ENCODE data around the gene EIF4E2. TPM values are rescaled to one million over a fixed set of nuclear protein-coding genes. Genes with fewer than 3 reads are reported as not detected.

The EIF4E2 gene
- total RNA-seq, 1 donor from 2014 or later = 45.3 TPM

DNA sequence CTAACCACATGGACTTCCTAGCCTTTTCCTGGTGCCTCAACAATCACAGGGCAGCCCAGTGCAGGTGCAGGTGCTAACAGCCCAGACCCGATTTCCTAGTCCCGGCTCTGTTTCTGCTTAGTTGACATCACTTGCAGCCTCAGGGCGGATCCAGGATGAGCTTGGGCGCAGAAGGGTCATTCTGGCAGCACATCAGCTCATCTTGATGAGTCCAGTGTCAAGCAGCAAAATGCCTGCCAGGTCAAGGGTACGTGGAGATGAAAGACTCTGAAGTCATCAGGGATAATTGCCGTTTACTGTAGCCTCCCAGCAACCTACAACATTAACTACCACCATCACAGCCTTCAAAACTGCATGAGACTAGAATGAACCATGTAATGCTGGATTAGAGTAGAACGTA, 43.5 kb downstream of the EIF4E2 start:
- no peaks in the 10 kb centered on the region for H3K27me3 ChIP-seq (ENCODE audit: control insufficient read depth, insufficient read depth, low read length)
- H3K4me3 ChIP-seq (ENCODE audit: low read depth, low read length) = no peak overlapping the region
- H3K36me3 ChIP-seq (ENCODE audit: control insufficient read depth, insufficient read depth, low read length) = no peaks in the 10 kb centered on the region
- no peak for FAIRE-seq
- no peak for DNase-seq (ENCODE audit: low read depth)
- TF ChIP-seq, protein P1, sequence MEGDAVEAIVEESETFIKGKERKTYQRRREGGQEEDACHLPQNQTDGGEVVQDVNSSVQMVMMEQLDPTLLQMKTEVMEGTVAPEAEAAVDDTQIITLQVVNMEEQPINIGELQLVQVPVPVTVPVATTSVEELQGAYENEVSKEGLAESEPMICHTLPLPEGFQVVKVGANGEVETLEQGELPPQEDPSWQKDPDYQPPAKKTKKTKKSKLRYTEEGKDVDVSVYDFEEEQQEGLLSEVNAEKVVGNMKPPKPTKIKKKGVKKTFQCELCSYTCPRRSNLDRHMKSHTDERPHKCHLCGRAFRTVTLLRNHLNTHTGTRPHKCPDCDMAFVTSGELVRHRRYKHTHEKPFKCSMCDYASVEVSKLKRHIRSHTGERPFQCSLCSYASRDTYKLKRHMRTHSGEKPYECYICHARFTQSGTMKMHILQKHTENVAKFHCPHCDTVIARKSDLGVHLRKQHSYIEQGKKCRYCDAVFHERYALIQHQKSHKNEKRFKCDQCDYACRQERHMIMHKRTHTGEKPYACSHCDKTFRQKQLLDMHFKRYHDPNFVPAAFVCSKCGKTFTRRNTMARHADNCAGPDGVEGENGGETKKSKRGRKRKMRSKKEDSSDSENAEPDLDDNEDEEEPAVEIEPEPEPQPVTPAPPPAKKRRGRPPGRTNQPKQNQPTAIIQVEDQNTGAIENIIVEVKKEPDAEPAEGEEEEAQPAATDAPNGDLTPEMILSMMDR (IDR thresholded peaks at IDR 0.05; ENCODE audit: insufficient read depth, low read length, severe bottlenecking) = no peak

DNA sequence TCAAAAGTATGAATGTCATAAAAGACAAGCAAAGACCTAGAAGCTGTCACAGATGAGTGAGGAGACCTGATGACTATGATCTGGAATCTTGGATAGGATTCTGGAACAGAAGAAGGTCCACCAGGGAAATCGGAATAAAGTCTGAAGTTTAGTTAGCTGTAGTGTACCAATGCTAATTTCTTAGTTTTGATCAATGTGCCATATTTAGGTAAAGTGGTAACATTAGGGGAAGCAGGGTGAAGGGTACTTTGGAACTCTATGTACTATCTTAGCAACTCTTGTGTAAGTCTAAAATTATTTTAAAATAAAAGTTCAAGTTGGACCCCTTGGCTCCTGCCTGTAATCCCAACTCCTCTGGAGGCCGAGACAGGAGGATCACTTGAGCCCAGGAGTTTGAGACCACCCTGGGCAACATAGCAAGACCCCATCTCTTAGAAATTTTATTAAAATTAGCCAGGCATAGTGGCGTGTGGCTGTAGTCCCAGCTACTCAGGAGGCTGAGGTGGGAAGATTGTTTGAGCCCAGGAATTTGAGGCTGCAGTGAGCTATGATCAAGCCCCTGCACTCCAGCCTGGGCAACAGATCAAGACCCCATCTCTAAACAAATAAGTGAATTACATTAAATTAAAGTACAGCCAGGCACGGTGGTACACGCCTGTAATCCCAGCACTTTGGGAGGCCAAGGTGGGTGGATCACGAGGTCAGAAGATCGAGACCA, 47.0 kb downstream of the EIF4E2 start:
- Histone ChIP-seq H3K4me3 (ENCODE audit: low read depth, low read length) (no peak overlapping the region), H3K36me3 (ENCODE audit: control insufficient read depth, insufficient read depth, low read length) (no peaks in the 10 kb centered on the region), H3K27me3 (ENCODE audit: control insufficient read depth, insufficient read depth, low read length) (no peaks in the 10 kb centered on the region)
- no peak for FAIRE-seq
- DNase-seq (ENCODE audit: low read depth) = no peak
- TF ChIP-seq, protein P1 (IDR thresholded peaks at IDR 0.05; ENCODE audit: insufficient read depth, low read length, severe bottlenecking) = no peak

DNA sequence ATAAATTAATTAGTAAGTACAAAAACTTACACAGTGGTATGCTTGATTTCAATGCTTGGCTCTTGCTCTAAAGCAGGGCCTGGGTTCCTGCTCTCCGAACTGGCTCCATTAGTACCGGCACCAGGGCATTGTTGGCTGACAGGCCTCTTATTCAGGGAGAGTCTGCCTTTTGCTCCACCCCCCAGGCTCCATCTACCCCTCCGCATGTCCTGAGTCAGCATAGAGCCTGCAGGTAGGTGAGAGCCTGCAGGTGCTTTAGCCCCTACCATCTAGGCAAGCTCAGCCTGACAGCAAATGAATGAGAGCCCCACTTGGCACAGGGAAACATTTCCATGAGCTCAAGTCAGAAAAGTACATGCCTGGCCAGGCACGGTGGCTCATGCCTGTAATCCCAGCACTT, 47.8 kb downstream of the EIF4E2 start:
- Histone ChIP-seq H3K27me3 (ENCODE audit: control insufficient read depth, insufficient read depth, low read length) (no peaks in the 10 kb centered on the region), H3K4me3 (ENCODE audit: low read depth, low read length) (no peak overlapping the region), H3K36me3 (ENCODE audit: control insufficient read depth, insufficient read depth, low read length) (no peaks in the 10 kb centered on the region)
- DNase-seq (ENCODE audit: low read depth) = no peak
- FAIRE-seq = no peak
- TF ChIP-seq, protein P1 (IDR thresholded peaks at IDR 0.05; ENCODE audit: insufficient read depth, low read length, severe bottlenecking) = no peak

- H3K4me3 ChIP-seq (ENCODE audit: low read depth, low read length) = no peak overlapping the region
- no peaks in the 10 kb centered on the region for H3K27me3 ChIP-seq (ENCODE audit: control insufficient read depth, insufficient read depth, low read length)
- DNase-seq (ENCODE audit: low read depth) (no peak), FAIRE-seq (no peak)
- TF ChIP-seq, protein P1 (IDR thresholded peaks at IDR 0.05; ENCODE audit: insufficient read depth, low read length, severe bottlenecking) = no peak
- no peaks in the 10 kb centered on the region for H3K36me3 ChIP-seq (ENCODE audit: control insufficient read depth, insufficient read depth, low read length)
Observed at GRCh38 chr2:232600053-232600773, 49.7 kb downstream of the EIF4E2 start.

DNA sequence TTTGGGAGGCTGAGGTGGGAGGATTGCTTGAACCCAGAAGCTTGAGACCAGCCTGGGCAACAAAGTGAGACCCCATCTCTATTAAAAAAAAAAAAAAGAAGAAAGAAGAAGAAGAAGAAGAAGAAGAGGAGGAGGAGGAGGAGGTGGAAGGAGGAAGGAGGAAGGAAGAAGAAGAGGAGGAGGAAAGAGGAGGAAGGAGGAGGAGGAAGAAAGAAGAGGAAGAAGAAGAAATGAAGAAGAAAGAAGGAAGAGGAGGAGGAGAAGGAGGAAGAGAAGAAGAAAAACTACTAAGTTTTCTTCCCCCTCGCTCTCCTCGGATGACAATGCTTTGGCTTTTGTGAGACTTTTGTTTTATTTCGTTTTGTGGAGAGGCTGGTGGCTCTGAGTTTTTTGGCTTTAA, 52.8 kb downstream of the EIF4E2 start:
- Histone ChIP-seq H3K4me3 (ENCODE audit: low read depth, low read length) (no peak overlapping the region), H3K27me3 (ENCODE audit: control insufficient read depth, insufficient read depth, low read length) (no peaks in the 10 kb centered on the region), H3K36me3 (ENCODE audit: control insufficient read depth, insufficient read depth, low read length) (no peaks in the 10 kb centered on the region)
- TF ChIP-seq, protein P1 (IDR thresholded peaks at IDR 0.05; ENCODE audit: insufficient read depth, low read length, severe bottlenecking) = no peak
- no peak for FAIRE-seq
- no peak for DNase-seq (ENCODE audit: low read depth)

Measured in bronchial epithelial cell (primary cell).